GM19043 (cell line): ENCODE data around the gene PNMA6F.

ENCODE experiments used
- ATAC-seq: cut with Tn5 transposase; IDR thresholded peaks from one replicate; pipeline ENCODE4 v1.9.1; 2021; ENCODE audit warnings: low read depth; ENCODE audit not compliant: unreplicated experiment

The PNMA6F gene

DNA sequence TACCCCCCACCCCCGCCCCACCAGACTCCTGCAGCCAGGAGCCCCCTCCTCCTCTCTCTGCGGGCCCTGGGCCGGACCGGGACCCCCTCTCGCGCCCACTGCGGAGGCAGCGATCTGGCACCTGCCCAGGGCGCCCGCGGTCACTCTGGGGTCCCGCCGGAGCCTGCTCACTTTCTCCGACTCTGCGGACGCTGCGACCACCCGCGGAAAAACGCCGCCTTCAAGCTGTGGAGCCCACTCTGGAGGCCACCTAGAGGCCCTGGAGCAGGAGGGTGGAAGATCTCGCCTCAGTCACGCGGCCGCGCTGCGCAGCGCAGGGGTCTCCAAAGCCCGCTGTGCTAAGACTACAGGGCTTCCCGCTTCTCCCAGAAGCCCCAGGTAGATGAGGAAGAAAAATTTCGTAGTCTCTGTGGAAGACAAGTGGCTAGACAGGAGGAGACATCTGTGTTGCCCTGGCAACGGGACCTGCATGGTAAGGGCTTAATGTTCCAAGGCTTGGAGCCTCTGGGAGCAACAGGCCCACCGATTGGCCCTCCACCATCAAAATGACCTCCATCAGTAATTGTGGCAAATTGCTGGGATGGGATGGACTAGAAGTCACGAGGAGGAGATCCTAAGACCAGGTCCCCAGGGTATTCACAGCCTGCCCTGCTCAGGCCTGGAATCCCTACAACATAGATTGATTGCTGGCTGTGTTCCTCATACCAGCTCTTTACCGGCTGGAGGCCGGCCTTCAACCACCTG lies at the start of gene PNMA6F:
Gene PNMA6F (minus strand): TSS at position 387 of the 744 bp plus-strand sequence. CDS start 1,093 bp downstream, outside the sequence.
- no peak for ATAC-seq

DNA sequence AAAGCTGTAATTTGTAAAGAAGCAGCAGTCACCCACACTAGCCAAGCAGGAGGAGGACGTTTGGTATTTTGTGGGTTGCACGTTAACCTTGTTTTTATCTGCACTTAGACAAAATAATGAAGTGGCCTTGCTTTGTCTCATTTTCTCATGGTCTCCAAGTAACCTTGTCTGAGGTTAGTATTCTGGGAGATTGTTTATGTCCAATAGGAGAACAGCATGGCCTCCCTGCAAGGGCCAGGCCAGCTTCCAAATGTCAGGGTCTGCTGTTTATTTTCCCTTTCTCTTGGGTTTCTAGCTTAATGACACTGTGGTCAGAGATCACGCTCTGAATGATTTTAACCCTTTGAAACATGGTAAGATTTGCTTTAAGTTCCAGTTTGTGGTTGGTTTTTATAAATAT lies 49.7 kb upstream of the PNMA6F start:
- no peak for ATAC-seq

DNA sequence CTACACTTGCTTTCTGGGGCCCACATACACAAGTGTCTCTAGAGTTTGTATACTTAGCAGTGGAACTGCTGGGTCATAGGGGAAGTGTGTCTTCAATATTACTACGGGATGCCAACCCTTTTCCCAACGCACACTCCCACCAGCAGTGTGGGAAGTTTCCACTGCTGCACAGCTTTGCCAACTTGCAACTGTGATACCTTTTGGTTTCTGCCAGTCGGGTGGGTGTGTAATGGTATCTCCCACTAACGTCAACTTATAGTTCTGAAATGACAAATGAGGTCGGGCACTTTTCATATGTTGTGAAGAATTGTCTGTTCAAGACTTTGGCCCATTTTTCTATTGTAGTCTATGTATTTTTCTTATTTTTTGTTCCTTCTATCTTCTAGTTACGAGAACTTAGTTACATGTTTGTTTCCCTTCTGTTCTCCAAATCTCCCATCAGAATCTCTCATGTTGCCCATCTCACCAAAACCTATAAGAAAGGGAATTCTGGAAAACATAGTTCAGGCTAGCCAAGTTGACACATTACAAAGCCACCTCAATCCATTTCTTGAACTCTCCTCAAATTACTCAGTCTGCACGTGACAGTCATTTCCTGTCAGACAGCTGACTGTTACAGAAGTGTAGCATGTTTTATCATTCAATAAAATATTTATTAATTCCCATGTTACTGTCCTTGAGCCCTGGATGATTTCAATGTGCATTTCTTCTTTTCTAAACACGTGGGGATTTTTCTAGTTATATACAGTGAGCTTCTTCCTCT lies 48.9 kb upstream of the PNMA6F start:
- no peak for ATAC-seq

DNA sequence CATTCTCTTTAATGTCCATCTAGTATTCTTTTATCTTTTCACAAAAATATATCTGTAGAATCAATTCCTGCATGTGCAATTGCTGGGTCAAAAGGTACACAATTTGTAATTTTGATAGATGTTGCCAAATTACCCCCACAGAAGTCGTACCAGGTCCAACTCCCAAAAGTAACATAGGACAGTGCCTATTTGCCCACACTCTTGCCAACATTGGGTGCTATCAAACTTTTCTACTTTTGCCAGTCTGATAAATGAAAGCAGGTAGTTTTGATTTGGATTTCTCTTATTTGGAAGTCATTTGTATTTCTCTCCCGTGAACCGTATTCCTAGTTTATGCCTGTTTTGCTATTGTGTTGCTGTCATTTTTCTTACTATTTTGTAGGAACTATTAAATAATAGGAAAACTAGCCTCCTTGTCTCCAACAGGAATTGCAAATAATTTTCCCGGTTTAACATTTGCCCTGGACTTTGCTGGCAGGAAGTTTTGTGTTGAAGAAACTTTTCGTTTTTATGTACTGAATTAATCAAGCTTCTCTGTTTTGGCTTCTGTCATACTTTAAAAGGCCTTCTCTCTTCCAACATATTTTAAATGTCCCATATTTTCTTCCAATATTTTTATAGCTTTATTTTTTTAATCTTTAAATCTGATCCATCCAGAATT lies 45.4 kb upstream of the PNMA6F start:
- no peak for ATAC-seq

DNA sequence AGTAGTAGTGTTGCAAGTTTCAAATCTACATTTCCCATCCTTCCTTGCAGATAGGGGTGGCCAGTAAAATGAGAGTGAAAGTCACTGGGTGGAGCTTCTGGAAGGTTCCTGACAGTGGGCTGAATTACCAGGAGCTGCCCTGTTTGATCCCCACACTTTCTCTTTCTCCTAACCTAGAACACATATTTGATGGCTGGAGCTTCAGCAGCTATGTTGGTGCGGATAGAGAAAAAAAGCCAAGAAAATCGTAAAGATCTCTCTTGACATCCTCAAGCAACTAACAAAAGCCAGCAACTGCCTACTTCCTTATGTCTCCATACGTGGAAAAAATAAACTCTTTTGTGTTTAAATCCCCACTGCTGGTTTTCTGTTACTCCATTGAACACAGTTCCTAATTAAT lies 44.6 kb upstream of the PNMA6F start:
- ATAC-seq: no peak

DNA sequence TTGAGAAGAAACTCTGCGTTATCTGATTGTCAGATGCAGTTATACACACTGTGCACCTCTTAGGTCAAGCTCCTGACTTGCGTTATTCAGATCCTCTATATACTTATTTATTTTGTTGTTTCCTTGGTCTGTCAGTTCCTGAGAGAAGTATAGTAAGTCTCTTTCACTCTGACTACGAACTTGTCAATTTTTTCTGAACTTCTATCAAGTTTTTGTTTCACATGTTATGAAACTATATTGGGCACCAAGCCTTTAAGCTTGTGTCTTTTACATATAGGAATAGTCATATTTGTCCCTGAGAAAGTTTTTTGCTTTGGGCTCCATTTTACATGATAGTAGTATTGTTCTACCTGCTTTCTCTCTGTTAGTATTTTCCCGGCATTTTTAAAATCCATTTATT lies 44.1 kb upstream of the PNMA6F start:
- no peak for ATAC-seq

DNA sequence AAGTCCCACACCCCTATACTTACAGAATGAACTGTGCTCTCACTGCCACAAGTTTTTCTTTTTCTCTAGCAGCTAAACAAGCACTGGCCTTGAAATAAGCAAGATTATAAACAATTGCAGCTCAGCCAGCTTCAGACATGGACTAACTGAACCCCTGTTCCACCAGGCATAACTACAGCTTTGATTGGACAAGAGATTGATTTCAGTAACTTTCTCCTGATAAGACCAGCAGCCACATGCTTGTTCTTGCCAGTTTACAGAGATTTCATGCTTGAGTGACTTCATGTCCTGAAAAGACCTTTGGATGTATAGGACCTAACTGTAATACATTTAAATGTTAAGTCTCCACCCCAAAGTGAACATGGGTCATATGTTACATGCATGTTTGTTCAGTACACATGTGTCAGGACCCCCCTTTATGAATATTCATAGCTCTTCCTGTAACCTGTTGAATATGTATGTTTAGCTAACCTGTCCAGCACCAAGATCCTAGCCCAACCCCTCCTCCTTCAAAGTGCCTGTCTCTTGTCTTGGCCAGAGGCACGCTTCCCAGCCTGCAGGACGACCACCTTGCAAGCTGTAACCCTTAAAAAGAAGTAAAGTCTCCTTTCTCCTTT lies 40.3 kb upstream of the PNMA6F start:
- no peak for ATAC-seq

DNA sequence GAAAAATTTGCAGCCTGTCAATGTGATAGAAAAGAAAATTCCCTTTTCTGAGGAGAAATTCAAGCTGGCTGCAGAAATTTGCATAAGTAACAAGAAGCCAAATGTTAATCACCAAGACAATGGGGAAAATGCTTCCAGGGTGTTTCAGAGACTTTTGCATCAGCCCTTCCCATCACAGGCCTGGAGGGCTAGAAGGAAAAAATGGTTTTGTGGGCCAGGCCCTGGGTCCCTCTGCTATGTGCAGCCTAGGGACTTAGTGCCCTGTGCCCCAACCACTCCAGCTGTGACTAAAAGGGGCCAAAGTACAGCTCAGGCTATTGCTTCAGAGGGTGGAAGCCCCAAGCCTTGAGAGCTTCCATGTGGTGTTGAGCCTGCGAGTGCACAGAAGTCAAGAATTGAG lies 36.3 kb upstream of the PNMA6F start:
- no peak for ATAC-seq

DNA sequence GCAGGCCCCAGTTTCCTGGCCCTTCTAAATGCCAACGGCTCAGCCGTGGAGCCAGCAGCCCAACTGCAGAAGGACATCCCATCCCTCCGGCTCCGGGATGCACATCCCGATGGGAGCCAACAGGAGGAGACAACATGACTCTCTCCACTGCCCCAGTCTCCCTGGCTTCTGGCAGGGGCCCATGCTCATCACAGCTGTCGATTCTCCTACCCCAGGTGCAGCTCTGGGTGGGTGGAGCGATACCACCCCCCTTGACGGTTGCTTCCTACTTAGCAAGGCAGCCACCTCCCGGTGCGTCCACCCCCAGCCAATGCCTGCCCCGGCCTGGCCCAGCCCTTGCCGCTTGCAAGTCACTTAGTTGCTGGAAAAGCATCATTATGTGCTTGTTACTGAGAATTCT lies 31.8 kb upstream of the PNMA6F start:
- ATAC-seq: no peak

DNA sequence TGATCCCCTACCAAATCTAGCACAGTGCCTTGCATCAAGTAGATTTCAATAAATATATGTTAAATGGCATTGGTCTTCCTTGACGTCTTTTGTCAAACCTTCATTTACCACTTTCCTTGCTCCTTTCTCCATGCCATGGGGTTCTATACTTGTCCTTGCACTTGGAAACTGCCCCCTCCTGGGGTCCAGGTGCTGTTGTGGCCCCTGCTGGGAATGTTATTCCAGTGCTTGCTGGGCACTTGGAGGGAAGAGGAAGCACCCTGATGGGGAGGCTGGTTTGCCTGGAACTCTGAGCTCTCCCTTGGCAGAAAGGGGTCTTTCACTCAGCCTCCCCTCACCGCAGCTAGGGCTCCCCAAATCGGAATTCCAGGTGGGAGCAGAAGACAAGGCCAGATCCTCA lies 31.3 kb upstream of the PNMA6F start:
- no peak for ATAC-seq

DNA sequence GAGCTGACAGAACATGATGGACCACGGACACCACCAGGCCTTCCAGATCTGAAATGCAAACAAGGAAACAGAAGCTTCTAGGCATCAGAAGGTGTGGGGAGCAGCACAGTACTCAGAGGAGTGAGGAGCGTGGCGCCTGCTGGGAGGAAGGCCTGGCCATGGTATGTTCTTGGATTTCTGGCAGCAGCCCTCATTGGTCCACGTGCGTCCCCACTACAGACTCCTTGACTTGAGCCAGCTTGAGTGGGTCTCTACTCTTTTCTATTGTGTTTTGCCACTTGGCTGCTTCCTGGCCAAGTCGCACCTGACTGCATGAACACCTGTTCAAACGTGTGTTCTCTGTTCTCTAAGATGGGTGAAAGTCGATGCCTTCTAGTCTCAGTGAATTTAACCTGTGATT lies 30.4 kb upstream of the PNMA6F start:
- ATAC-seq: no peak

DNA sequence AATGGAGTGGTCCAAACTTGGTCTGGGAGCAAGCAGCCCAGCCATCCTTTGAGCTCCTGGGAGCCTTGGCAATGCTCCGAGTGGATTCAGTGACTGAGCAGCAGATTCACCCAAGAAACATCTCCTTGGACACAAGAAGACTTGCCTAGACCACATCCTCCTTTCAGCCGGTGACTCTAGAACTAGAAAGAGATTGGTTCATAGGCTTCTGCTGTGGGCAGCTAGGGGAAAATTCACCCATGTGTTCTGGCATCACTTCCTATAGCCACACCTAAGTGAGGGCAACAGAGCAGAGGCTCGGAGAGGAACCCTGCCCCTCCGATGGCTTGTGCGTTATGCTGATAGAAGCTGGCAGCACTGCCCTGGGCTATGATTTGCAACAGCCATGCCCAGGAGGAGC lies 28.4 kb upstream of the PNMA6F start:
- ATAC-seq: no peak

DNA sequence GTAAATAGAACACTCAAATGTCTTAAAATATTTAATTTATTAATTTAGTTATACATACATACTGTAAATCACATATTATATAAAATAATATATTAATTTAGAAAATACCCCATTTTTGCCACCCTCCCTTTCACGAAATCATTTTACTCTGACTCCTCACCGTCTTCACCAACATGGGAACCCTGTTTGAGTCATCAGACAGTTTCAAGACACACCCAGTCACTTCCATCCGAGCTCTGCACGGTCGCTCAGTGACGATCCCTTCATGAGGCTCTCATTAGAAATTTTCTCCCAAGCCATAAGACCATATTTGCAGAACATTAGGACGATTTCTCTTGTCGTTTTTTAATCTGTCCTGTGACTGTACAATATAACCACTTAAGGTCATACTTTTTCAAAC lies 26.9 kb upstream of the PNMA6F start:
- no peak for ATAC-seq

DNA sequence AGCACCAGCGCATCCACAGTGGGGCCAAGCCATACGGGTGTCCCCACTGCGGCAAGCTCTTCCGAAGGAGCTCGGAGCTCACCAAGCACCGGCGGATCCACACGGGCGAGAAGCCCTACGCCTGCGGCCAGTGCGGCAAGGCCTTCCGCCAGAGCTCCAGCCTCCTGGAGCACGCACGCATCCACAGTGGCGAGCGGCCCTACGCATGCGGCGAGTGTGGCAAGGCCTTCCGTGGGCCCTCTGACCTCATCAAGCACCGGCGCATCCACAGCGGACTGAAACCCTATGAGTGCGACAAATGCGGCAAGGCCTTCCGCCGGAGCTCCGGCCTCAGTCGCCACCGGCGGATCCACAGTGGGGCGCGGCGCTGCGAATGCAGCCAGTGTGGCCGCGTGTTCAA lies 26.0 kb upstream of the PNMA6F start:
- ATAC-seq: no peak

DNA sequence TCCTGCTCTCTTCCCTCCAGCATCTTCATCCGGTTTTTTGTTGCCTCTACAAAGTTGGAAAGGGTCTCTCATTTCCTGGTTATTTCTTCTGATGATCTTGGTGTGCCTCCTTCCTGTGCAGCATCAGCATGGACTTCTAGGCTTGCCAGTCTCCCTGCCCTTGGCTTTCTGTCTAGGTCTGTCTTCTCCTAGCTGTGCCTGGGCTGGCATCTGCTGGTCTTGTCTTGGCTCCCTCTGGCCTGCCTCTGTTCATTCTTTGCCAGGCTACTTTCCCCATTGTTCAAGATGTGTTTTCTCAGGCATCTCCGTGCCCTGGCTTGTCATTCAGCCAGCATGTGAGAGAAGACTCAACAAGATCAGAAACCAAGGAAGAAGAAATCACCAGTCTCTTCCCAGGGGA lies 22.1 kb upstream of the PNMA6F start:
- no peak for ATAC-seq

DNA sequence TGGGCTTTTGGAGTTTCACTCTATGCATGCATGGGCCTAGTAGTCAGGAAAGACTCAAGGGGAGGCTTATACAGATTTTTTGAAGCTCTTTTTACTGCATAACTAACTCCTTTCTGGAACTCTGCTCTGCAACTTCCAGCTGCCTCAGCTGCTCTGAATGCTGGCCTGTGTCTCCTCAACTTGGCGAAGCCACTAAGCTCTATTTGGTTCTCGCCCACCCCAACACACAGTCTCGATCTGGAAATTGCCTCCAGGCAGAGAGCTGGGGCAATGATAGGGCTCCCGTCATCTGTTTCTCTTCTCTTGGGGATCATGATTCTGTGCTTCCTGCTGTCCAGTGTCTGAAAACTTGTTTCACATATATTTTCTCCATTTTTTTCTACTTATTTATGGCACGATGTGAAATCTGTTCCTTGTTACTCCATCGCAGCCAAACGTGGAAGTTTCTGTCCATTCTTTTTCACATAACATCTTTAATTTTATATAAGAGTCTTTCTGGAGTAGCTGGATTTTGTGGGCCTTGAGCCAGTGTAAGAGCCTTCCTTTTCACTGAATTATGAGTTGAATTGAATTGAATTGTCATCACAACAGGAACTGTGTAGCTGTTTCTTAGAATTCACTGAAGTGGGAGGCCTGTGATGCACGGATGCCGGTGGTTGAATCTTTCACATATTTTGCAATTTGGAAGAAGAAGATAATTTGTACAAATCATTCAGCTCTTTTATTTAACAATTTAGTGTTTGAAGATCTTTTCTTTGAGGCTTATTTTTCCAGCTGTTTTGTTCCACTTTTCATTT lies 21.4 kb upstream of the PNMA6F start:
- ATAC-seq: no peak

DNA sequence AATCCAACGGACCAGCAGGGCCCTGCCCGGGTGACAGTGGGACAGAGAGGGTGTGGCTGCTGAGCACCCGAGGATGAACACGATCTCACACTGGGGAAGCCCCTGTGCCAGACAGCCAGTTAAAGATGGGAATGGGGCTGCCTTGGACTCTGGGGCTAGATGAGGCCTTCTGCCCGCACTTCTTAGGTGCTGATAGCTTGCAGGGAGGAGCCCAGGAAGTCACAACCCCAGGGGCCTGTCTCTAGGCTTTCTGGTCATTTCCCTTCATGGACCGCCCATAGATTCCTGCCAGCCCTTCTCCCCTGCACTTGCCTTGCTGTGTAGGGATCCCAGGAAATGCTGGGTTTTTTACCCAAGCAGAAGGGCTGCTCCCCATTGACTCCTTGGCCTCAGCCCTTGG lies 18.5 kb upstream of the PNMA6F start:
- no peak for ATAC-seq

DNA sequence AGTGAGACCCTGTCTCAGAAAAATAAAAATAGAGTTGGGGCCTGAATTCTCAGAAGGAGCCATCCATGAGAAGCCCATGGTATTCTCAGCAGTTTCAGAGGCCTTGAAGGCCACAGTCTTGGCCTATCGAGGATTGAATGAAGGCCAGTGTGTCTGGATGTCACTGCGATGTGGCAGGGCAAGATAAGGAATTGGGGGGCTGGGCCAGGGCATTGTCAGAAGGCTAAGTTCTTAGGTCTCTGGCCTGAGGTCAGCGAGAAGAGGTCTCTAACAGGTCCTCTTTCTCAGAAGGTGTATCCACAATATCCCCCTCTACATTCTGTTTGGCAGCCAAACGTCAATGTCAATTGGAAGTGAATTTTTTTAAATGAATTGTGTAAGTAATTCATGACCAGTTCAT lies 18.1 kb upstream of the PNMA6F start:
- ATAC-seq: no peak

DNA sequence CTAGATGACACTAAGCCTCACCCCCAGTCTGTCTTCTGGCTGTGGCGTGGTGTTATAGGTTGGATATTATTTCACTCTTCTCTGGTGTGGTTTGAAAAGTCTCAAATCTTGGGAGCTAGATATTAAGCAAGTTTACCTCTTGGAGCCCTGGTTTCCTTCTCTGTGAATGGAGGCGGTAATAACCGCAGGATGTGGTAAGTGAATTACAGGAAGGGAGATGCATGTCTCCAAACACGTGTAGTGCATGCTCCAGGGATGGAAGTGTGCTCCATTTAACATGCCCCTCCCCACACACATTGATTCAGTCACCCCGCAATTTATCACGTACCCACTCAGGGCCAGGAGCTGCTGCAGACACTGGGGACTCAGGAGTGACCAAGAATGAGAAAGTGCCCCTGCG lies 17.3 kb upstream of the PNMA6F start:
- ATAC-seq: no peak

DNA sequence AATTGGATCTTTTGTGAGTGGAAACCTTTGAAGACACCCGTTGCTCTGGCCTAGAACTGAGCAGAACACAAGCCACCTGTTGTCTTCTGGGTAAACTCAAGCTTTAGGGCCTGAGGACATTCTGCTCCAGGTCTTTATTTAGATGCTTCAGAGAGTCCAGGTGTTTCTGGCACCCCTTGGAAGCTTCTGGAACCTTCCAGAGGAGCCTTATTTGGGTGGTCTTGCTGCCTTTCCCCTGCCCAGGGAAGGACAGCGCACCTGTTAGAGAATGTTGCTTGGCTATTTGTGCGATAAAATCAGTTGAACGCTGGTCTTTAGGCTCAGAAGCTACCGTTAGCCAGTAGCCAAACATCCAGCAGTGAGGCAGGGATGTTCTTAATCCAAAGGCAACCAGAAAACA lies 15.4 kb upstream of the PNMA6F start:
- no peak for ATAC-seq
